Cortex of kidney (tissue), 1 donor: ENCODE results near the gene SLC8A1.

Experiments used
- DNase-seq: peaks from one replicate; lab custom pipeline; 2025; lab: John Stamatoyannopoulos, UW

The SLC8A1 gene

DNA sequence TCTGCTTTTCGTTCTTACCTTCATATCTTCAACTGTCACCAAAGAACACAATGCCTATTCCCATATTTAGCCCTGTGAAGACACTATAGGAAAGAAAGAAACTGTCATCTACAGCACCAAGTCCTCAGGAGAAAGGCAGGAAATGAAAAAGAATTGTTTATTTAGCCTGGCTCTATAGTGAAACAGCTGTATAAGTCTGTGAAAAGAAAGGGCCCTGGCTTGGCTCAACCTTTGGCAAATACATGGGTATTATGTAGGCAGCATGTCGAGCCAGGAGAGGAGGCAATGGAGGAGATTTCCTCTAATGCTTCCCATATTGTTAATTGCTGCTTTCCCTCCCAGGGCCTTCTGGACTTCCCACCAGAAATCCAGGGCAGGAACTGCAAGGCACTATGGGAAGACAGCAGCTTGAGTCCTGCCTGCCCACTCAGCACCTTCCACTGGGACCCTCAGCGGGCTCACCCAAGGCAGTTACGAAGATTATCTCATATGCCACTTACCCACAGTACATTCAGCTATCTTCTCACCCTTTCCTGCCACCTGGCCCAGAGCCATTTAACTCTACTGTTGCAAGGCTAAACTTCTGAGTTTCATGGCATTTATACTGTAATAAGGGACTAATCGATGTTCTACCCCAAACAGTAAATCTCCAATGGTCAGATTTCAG lies 30.1 kb downstream of the SLC8A1 start:
- DNase-seq = no peak

GRCh38 chr2:40420478-40420877 lies 31.4 kb downstream of the SLC8A1 start:
- no peak for DNase-seq

- no peak for DNase-seq
Measured at GRCh38 chr2:40419364-40419762, 32.5 kb downstream of the SLC8A1 start.

- no peak for DNase-seq
Measured at GRCh38 chr2:40418614-40419363, 33.1 kb downstream of the SLC8A1 start.

DNA sequence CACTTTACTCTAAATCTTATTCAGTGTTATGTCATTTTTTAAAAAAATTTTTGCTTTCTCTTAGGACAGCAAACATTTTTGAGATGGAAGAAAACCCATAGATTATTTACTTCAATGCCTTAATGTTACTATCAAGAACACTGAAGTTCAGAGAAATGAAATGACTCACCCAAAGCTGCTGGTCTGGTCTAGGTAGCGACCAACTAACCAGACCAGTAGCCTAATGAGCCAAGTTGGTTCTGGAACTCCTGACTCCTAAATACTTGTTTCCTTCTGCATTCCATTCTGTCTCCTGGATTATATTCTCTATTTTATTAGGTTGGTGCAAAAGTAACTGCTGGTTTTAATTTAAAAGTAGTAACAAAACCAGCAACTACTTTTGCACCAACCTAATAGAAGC lies 35.4 kb downstream of the SLC8A1 start:
- no peak for DNase-seq

- no peak for DNase-seq
Measured at GRCh38 chr2:40415391-40415790, 36.5 kb downstream of the SLC8A1 start.

DNA sequence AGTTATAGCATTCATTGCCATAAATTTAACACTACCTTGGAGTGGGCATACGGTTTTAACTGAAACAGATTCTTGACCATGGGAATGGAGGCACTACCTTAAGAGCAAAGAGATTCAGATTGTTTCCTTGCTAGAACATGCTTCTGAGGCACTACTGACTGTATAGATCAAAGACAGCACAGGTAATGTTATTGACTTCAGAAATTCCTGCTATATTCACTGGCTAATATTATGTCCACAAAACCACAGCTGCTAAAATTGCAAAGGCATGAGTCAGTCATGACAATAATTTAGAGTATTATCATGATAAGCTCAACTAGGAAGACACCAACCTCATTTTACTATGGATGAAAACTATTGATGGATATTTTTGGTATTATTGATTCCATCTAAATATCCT lies 39.4 kb downstream of the SLC8A1 start:
- no peak for DNase-seq

DNA sequence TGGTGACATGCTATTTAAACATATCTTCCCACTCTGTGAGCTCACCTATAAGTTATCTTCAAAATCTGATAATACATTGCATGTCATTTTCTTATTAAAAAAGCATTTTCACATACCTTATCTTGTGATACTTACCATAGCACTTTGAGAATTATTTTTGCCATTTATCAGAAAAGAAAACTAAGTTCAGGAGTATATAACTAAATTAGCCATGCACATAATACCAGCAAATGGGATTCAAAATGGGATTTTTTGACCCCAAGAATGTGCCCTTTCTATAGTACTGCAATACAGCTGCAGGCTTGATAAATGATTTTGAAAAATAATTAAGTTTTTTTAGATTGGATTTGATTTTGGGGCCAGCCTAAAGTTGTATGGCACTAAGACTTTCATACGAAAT lies 41.2 kb downstream of the SLC8A1 start:
- no peak for DNase-seq

DNA sequence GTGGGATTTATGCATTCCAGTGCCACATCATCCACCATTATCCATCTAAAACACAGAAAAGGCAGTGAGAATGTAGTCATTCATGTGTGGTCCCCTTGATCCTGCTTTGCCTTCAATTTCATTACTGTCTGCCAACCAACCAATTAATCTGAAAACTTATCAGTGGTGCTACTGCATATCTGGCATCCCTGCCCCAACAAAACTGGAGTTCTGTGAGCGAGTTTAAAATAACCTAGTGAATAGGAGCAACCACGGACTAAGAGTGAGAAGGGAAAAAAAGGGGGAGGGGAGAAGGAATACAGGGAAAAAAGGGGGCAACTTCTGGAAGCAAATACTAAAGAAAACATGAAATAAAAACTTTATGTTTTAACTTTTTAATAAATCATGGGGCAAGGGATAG lies 42.2 kb downstream of the SLC8A1 start:
- DNase-seq = no peak

DNA sequence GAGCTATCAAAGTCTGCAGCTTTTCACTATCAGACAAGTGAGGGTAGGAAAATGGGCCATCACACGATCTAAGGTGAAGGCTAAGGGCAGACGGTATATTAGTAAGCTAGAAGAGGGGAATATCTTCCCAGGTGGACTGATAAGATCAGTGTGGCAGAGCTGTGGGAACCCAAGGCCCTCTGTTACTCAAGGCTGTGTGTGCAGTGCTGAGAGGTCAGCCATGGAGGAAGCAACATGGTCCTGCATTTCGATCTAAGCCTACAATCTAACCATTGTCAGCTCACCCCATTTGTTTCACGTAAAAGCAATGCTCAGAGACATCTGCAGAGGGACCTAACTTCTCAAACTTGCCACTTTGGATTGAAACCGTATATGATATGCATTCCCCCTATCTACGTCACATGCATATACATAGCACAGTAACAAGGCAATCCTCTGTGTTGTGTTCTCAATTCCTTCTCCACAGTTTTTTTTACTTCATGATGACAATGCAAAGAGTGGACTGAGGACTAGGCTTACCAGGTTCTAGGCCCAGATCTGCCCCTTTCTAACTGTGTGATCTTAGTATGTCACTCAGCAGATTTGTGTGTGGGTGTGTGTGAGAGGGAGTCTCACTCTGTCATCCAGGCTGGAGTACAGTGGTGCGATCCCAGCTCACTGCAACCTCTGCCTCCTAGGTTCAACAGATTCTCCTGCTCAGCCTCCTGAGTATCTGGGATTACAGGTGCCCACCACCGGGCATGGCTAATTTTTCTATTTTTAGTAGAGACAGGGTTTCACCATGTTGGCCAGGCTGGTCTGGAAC lies 45.2 kb downstream of the SLC8A1 start:
- no peak for DNase-seq

DNA sequence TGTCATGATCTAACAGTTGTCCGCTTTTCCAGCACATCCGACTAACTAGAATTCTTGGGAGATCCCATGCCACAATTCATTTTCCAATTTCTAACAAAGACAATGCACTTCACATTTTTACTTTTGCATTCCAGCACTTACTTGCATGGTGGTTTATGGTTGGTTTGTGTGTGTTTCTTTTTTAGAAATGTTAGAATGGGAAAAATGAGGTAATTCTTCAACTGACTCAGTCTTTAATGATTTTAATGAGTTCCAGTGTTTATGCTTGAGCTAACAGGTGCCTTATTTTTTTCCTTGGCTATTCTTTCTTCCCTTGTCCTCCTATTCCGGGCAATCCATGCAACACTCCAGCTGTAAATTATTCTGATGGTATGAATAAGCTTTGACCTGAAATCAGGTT lies 46.4 kb downstream of the SLC8A1 start:
- DNase-seq = no peak

DNA sequence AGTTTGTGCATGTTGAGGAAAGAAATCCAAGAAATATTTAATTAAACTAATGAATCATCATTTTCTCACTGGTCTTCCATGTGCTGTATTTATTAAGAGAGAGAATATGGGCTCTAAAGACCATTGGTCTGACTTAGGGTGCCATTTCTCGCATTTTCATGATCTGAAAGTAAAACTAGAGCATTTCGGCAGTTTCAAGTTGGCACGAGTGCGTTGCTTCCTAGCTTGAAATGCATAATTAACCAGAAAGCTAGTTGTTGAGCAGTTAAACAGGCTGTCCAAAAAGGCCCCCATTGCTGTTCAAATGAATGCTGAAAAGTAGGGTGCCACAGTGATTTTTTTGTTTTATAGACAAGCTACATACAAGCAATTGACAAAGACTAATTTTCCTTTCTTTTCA lies 47.4 kb downstream of the SLC8A1 start:
- no peak for DNase-seq

DNA sequence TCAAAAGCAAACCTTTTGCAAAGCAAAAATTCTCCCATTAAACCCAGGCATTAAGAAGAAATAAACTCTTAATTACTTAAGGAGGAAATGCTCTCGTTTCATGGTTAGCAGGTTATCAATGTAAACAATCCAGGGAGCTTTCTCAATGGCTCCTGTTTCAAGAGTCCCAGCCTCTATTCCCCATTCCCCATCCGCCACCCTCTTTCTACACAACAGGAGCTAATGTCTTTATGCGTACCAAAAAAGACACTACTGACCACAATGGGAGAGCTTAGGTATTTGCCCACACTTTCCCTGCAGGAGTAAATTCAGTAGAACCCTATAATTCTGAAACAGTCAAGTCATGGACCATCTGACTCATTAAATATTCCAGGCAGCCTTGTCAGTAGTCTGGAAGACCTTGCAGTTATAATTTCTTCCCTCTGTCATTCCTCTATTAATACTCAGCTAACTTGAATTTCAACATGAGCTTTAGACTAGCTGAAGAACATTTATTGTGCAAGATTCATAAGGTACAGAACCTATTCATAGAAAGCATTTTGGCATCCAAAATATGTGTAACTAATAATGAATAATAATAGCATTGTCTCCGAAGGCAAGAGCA lies 48.6 kb downstream of the SLC8A1 start:
- no peak for DNase-seq

- no peak for DNase-seq
Measured at GRCh38 chr2:40401896-40402295, 50.0 kb downstream of the SLC8A1 start.

- DNase-seq = no peak
Measured at GRCh38 chr2:40400336-40400953, 51.4 kb downstream of the SLC8A1 start.

DNA sequence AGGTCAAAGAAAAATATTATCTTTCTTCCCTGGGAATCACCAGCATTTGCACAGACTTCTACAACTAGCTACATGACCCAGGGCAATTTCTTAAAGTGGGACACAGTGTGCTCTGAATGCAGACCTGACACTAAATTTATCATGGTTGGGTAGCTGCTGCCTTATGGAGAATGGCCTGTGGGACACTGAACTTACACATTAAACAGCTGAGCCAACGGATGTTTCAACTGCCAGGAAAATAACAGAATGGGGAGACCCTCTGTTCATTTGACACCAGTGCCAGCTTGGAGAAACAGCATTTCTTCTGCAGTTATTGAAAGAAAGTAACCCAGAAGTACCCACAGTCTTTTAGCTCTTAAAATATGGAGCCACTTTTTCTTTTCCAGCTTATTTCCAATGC lies 54.1 kb downstream of the SLC8A1 start:
- no peak for DNase-seq

DNA sequence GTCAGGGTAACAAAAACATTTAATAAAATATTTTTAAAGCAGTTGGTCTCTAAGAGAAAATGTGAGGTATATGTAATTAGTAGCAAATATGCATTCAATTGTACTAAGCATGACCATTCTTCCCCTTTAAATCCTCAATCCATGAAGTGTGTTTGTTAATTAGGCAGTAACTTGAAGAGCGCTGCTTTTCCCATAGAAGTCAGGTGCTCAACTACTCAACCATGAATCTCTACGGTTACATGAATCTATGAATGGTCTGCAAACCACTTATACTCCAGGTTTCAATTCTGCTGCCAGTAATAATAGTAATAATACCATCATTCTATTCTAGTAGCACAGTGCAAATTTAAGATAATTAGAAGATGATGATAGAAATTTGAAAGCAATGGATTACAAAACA lies 55.8 kb downstream of the SLC8A1 start:
- no peak for DNase-seq

GRCh38 chr2:40395169-40396073 lies 56.5 kb downstream of the SLC8A1 start:
- no peak for DNase-seq

GRCh38 chr2:40394597-40394996 lies 57.3 kb downstream of the SLC8A1 start:
- no peak for DNase-seq

GRCh38 chr2:40394031-40394430 lies 57.9 kb downstream of the SLC8A1 start:
- no peak for DNase-seq

- DNase-seq = no peak
Measured at GRCh38 chr2:40388161-40388560, 63.7 kb downstream of the SLC8A1 start.
